Measurements from ENCODE around the gene RNF180. TPM values are rescaled to one million over a fixed set of nuclear protein-coding genes. Genes with fewer than 3 reads are reported as not detected.

The RNF180 gene
- total RNA-seq, 2 donors from 2014 or later, result 46.6 to 51.1 TPM

DNA sequence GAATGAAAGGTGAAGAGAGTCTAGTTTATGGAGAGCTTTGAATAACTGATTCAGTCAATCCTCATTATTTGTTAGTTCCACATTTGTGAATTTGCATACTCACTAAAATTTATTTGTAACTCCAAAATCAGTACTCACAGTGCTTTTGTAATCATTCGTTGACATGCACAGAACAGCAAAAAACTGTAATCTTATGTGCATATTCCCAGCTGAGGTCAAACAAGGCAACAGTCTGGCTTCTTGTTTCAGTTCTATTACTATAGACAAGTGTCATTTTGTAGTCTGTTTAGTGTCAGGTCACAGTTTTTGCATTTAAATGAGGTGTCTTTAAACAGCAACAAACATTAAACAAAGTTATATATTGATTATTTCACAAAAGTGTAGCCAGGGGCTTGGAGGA is 142.5 kb downstream of the RNF180 start:
- TF ChIP-seq, protein P1, sequence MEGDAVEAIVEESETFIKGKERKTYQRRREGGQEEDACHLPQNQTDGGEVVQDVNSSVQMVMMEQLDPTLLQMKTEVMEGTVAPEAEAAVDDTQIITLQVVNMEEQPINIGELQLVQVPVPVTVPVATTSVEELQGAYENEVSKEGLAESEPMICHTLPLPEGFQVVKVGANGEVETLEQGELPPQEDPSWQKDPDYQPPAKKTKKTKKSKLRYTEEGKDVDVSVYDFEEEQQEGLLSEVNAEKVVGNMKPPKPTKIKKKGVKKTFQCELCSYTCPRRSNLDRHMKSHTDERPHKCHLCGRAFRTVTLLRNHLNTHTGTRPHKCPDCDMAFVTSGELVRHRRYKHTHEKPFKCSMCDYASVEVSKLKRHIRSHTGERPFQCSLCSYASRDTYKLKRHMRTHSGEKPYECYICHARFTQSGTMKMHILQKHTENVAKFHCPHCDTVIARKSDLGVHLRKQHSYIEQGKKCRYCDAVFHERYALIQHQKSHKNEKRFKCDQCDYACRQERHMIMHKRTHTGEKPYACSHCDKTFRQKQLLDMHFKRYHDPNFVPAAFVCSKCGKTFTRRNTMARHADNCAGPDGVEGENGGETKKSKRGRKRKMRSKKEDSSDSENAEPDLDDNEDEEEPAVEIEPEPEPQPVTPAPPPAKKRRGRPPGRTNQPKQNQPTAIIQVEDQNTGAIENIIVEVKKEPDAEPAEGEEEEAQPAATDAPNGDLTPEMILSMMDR (IDR thresholded peaks at IDR 0.05), result no peak
- Histone ChIP-seq H3K36me3 (no peaks in the 10 kb centered on the region), H3K9me3 (no peaks in the 10 kb centered on the region), H3K4me3 (no peak overlapping the region), H3K27ac (no peak overlapping the region), H3K4me1 (ENCODE audit: control insufficient read depth in 1 of 2, low read depth in 2 of 2) (no peaks in the 10 kb centered on the region), H3K27me3 (replicated peaks; ENCODE audit: insufficient read depth) (no peaks in the 10 kb centered on the region)
- DNase-seq (ENCODE audit: low spot score) (no peak), ATAC-seq (ENCODE audit: insufficient number of reproducible peaks, low FRiP score, low read depth) (no peak)

DNA sequence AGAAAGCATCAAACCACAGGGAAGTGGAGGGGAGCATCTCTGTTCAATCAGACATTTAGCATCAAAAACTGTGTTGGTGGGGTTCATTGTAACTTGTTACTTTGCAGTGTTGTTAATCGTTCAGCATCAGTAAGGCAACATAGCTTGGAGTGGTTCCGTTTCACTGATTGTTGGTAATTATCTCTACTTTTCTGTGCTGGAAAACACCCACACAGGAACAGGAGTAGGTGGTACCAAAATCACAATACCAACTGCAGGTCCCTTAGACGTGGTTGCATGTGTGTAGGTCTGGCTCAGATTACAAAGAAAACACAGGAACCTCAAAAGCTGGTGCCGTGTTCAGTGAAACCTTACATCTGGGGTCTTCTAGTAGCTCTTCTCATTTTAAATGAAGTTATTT is 146.8 kb downstream of the RNF180 start:
- TF ChIP-seq, protein P1 (IDR thresholded peaks at IDR 0.05), result no peak
- no peak for DNase-seq (ENCODE audit: low spot score)
- Histone ChIP-seq H3K27me3 (replicated peaks; ENCODE audit: insufficient read depth) (no peaks in the 10 kb centered on the region), H3K4me1 (ENCODE audit: control insufficient read depth in 1 of 2, low read depth in 2 of 2) (peaks cover 6 to 10% of the 10 kb centered on the region in 2 donors), H3K4me3 (no peak overlapping the region), H3K27ac (no peak overlapping the region), H3K36me3 (no peaks in the 10 kb centered on the region), H3K9me3 (no peaks in the 10 kb centered on the region)
- no peak for ATAC-seq (ENCODE audit: insufficient number of reproducible peaks, low FRiP score, low read depth)

DNA sequence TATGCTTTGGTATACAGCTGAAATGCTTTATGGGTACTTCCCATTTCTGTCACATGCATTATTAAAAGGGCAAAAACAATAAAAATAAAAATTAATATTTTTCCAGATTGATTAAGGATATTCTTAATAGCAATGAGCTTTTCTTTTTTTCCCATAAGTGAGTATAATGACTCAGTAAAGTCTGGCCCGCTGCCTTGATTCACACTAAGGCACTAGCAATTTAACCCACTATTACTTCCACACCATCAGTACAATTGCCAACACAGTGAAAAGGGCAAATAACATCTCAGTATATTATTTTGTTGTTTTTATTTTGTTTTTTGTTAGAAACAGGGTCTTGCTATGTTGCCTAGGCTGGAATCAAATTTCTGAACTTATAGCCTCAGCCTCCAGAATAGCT is 150.1 kb downstream of the RNF180 start:
- Histone ChIP-seq H3K4me1 (ENCODE audit: control insufficient read depth in 1 of 2, low read depth in 2 of 2) (peaks cover 6 to 10% of the 10 kb centered on the region in 2 donors), H3K36me3 (no peaks in the 10 kb centered on the region), H3K27ac (no peak overlapping the region), H3K4me3 (no peak overlapping the region), H3K9me3 (no peaks in the 10 kb centered on the region), H3K27me3 (replicated peaks; ENCODE audit: insufficient read depth) (no peaks in the 10 kb centered on the region)
- no peak for ATAC-seq (ENCODE audit: insufficient number of reproducible peaks, low FRiP score, low read depth)
- TF ChIP-seq, protein P1 (IDR thresholded peaks at IDR 0.05), result no peak
- no peak for DNase-seq (ENCODE audit: low spot score)

DNA sequence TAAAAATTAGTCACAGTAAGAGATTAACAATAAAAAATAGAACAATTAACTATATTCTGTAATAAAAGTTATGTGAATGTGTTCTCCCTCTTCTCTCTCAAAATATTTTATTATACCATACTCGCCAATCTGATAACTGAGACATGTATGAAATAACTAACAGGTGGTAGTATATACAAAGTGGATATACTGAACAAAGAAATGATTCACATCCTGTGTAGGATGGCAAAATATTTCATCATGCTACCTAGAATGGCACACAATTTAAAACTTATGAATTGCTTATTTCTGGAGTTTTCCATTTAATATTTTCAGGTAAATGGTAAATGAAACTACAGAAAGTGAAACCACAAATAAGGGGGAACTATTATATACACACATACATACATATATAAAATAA is 152.5 kb downstream of the RNF180 start:
- Histone ChIP-seq H3K9me3 (no peaks in the 10 kb centered on the region), H3K27me3 (replicated peaks; ENCODE audit: insufficient read depth) (no peaks in the 10 kb centered on the region), H3K4me3 (no peak overlapping the region), H3K36me3 (no peaks in the 10 kb centered on the region), H3K4me1 (ENCODE audit: control insufficient read depth in 1 of 2, low read depth in 2 of 2) (peaks cover 6 to 10% of the 10 kb centered on the region in 2 donors), H3K27ac (no peak overlapping the region)
- TF ChIP-seq, protein P1 (IDR thresholded peaks at IDR 0.05), result no peak
- ATAC-seq (ENCODE audit: insufficient number of reproducible peaks, low FRiP score, low read depth) (no peak), DNase-seq (ENCODE audit: low spot score) (no peak)

DNA sequence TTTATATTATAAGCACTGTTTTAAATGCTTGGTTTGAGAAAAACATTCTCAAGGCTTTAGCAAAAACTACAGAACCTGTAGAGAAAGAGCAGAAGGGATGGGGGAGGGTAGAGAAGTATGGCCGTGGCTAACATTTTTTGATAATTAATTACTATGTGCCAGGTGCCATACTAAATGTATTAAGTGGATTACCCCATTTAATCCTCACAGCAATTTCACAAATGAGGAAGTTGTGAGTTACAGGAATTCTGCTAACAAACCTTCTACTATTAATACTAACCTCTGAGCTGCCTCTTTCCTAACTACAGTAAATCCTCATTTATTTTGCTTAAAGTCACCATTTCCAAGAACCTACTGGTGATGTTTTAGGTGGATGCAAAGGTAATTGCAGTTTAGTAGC is 157.9 kb downstream of the RNF180 start:
- DNase-seq (ENCODE audit: low spot score) (no peak), ATAC-seq (ENCODE audit: insufficient number of reproducible peaks, low FRiP score, low read depth) (no peak)
- Histone ChIP-seq H3K4me1 (ENCODE audit: control insufficient read depth in 1 of 2, low read depth in 2 of 2) (no peaks in the 10 kb centered on the region), H3K4me3 (no peak overlapping the region), H3K27ac (no peak overlapping the region), H3K36me3 (no peaks in the 10 kb centered on the region), H3K9me3 (peaks cover 4% of the 10 kb centered on the region), H3K27me3 (replicated peaks; ENCODE audit: insufficient read depth) (no peaks in the 10 kb centered on the region)
- TF ChIP-seq, protein P1 (IDR thresholded peaks at IDR 0.05), result no peak

Measured in thoracic aorta (tissue), 2 donors.